Kidney epithelial cell (primary cell): Measurements from ENCODE around the gene EPN2. TPM values are rescaled to one million over a fixed set of nuclear protein-coding genes. Genes with fewer than 3 reads are reported as not detected.

Experiments
- DNase-seq: peaks from one replicate; pipeline ENCODE4 v3.0.0-alpha.2; 2010; ENCODE audit warnings: low read depth
- H3K27me3 ChIP-seq: 2 replicates; pipeline ENCODE4 v1.6.0; 2011; ENCODE audit warnings: low read length; ENCODE audit not compliant: control insufficient read depth, insufficient read depth
- H3K36me3 ChIP-seq: 2 replicates; pipeline ENCODE4 v1.5.1; 2011; ENCODE audit warnings: low read length; ENCODE audit not compliant: control insufficient read depth, insufficient read depth
- H3K4me3 ChIP-seq: 2 replicates; pipeline ENCODE4 v1.5.1; 2011; ENCODE audit warnings: low read depth, mild to moderate bottlenecking, control low read depth, low read length
- CTCF ChIP-seq: IDR thresholded peaks from 2 replicates; pipeline ENCODE4 v1.5.1; 2011; ENCODE audit warnings: mild to moderate bottlenecking, moderate library complexity, low read length, control low read depth, inconsistent platforms; ENCODE audit not compliant: insufficient read depth, poor library complexity, severe bottlenecking
- total RNA-seq: library from RNA; depleted of rRNA; stranded (reverse); fragments of >200 nt; gene quantifications from 2 replicates; pipeline ENCODE4 v1.2.3, GENCODE V29; 2015

Gene EPN2
- total RNA-seq, 1 donor from 2014 or later: 13.7 TPM

GRCh38 chr17:19385521-19385983, 148.4 kb downstream of the EPN2 start:
- H3K36me3 ChIP-seq: peaks cover 4% of the 10 kb centered on the region
- H3K4me3 ChIP-seq: no peak overlapping the region
- no peak for DNase-seq
- TF ChIP-seq CTCF: no peak
- no peaks in the 10 kb centered on the region for H3K27me3 ChIP-seq

Other genes with a start within 250 kb of the EPN2 start
- gene FAM83G, start 232.6 kb upstream of the EPN2 start, total RNA-seq: 48.7 and 60.0 TPM in 2 replicates
- gene GRAP, start 190.4 kb upstream of the EPN2 start, total RNA-seq: 1.2 and 1.6 TPM in 2 replicates
- gene GRAPL, start 109.8 kb upstream of the EPN2 start, total RNA-seq: not detected in 2 replicates
- 16.8 and 19.0 TPM in 2 replicates for gene B9D1, start 125.4 kb downstream of the EPN2 start, total RNA-seq
- gene MAPK7, start 141.1 kb downstream of the EPN2 start, total RNA-seq: 23.6 and 30.8 TPM in 2 replicates
- gene MFAP4, start 149.8 kb downstream of the EPN2 start, total RNA-seq: 0.68 and 1.3 TPM in 2 replicates
- 0.08 TPM in 1 of 2 replicates, not detected in the other for gene RNF112, start 173.9 kb downstream of the EPN2 start, total RNA-seq